Liver (tissue), 9 donors: Measurements from ENCODE around the gene REST. TPM values are rescaled to one million over a fixed set of nuclear protein-coding genes. Genes with fewer than 3 reads are reported as not detected.

Experiments
- DNase-seq: peaks from one replicate; pipeline ENCODE4 v3.0.0-alpha.2; 2017; ENCODE audit warnings: low spot score
- H3K27ac ChIP-seq, 2 donors: one replicate each; pipeline ENCODE4 v1.7.0; 2013; ENCODE audit warnings: inconsistent platforms in 2 of 2, low read length in 2 of 2, control low read depth in 1 of 2, low read depth in 1 of 2, mild to moderate bottlenecking in 1 of 2
- H3K27me3 ChIP-seq, 4 donors: one replicate each; pipeline versions ENCODE4 v1.6.1 to v1.7.0; 2013; ENCODE audit warnings: low read length in 3 of 4, inconsistent platforms in 1 of 4, mild to moderate bottlenecking in 1 of 4, moderate library complexity in 1 of 4; ENCODE audit not compliant: control insufficient read depth in 4 of 4, insufficient read depth in 4 of 4
- H3K36me3 ChIP-seq, 4 donors: one replicate each; pipeline versions ENCODE4 v1.6.1 to v1.7.0; 2013; ENCODE audit warnings: low read length in 3 of 4, mild to moderate bottlenecking in 3 of 4, low read depth in 1 of 4, moderate library complexity in 1 of 4; ENCODE audit not compliant: control insufficient read depth in 4 of 4, insufficient read depth in 3 of 4
- H3K4me1 ChIP-seq, 4 donors: one replicate each; pipeline versions ENCODE4 v1.6.1 to v1.7.0; 2013; ENCODE audit warnings: low read length in 3 of 4, mild to moderate bottlenecking in 3 of 4, moderate library complexity in 1 of 4; ENCODE audit not compliant: control insufficient read depth in 4 of 4, insufficient read depth in 4 of 4
- H3K4me3 ChIP-seq, 3 donors: one replicate each; pipeline versions ENCODE4 v1.6.1 to v1.7.0; 2013; ENCODE audit warnings: low read length in 3 of 3, control low read depth in 1 of 3, low read depth in 1 of 3, mild to moderate bottlenecking in 1 of 3
- H3K9ac ChIP-seq, 2 donors: one replicate each; pipeline ENCODE4 v1.7.0; 2013; ENCODE audit warnings: low read length in 2 of 2, mild to moderate bottlenecking in 2 of 2, moderate library complexity in 2 of 2, control low read depth in 1 of 2, low read depth in 1 of 2
- H3K9me3 ChIP-seq, 4 donors: one replicate each; pipeline versions ENCODE4 v1.6.1 to v1.7.0; 2013; ENCODE audit warnings: low read length in 3 of 4; ENCODE audit not compliant: control insufficient read depth in 4 of 4
- ATF3 ChIP-seq: IDR thresholded peaks from 2 replicates; pipeline ENCODE4 v1.6.1; 2016; ENCODE audit warnings: antibody characterized with exemption
- CTCF ChIP-seq: fragments of 150-350 bp; IDR thresholded peaks from 2 replicates; pipeline ENCODE4 v1.5.1; 2017; ENCODE audit warnings: improper control_type of control experiment, low read depth, low read length; ENCODE audit not compliant: missing input control
- EGR1 ChIP-seq, 2 donors: IDR thresholded peaks; 2 replicates each; pipeline ENCODE4 v1.6.1; 2016 to 2018; ENCODE audit warnings: antibody characterized with exemption in 2 of 2, low read depth in 2 of 2
- FOXA1 ChIP-seq: IDR thresholded peaks from 2 replicates; pipeline ENCODE4 v1.6.1; 2016; ENCODE audit warnings: antibody characterized with exemption
- FOXA2 ChIP-seq: IDR thresholded peaks from 2 replicates; pipeline ENCODE4 v1.6.1; 2016; ENCODE audit warnings: antibody characterized with exemption
- GABPA ChIP-seq, 2 donors: IDR thresholded peaks in 1 of 2; conservative IDR thresholded peaks in 1 of 2; 2 replicates each; pipeline ENCODE4 v1.6.1; 2016; ENCODE audit warnings: antibody characterized with exemption in 2 of 2, mild to moderate bottlenecking in 1 of 2, moderate library complexity in 1 of 2
- HNF4A ChIP-seq, 2 donors: conservative IDR thresholded peaks; 2 replicates each; pipeline ENCODE4 v1.6.1; 2016; ENCODE audit warnings: antibody characterized with exemption in 2 of 2, mild to moderate bottlenecking in 2 of 2
- HNF4G ChIP-seq: IDR thresholded peaks from 2 replicates; pipeline ENCODE4 v1.6.1; 2016; ENCODE audit warnings: antibody characterized with exemption
- JUND ChIP-seq, 2 donors: IDR thresholded peaks; 2 replicates each; pipeline ENCODE4 v1.6.1; 2016; ENCODE audit warnings: antibody characterized with exemption in 2 of 2
- MAX ChIP-seq: IDR thresholded peaks from 2 replicates; pipeline ENCODE4 v1.6.1; 2016; ENCODE audit warnings: antibody characterized with exemption
- NR2F2 ChIP-seq: IDR thresholded peaks from 2 replicates; pipeline ENCODE4 v1.6.1; 2016; ENCODE audit warnings: antibody characterized with exemption
- RAD21 ChIP-seq, 2 donors: IDR thresholded peaks; 2 replicates each; pipeline ENCODE4 v1.6.1; 2016; ENCODE audit warnings: antibody characterized with exemption in 2 of 2, mild to moderate bottlenecking in 2 of 2
- REST ChIP-seq: IDR thresholded peaks from 2 replicates; pipeline ENCODE4 v1.6.1; 2016; ENCODE audit warnings: antibody characterized with exemption, mild to moderate bottlenecking
- RXRA ChIP-seq, 2 donors: IDR thresholded peaks; 2 replicates each; pipeline ENCODE4 v1.6.1; 2017 to 2018; ENCODE audit warnings: antibody characterized with exemption in 2 of 2, mild to moderate bottlenecking in 1 of 2
- SP1 ChIP-seq: IDR thresholded peaks from 2 replicates; pipeline ENCODE4 v1.6.1; 2018; ENCODE audit warnings: antibody characterized with exemption, mild to moderate bottlenecking
- TAF1 ChIP-seq: conservative IDR thresholded peaks from 2 replicates; pipeline ENCODE4 v1.6.1; 2016; ENCODE audit warnings: antibody characterized with exemption, mild to moderate bottlenecking
- YY1 ChIP-seq: IDR thresholded peaks from 2 replicates; pipeline ENCODE4 v1.6.1; 2016; ENCODE audit warnings: antibody characterized with exemption, mild to moderate bottlenecking
- ZBTB33 ChIP-seq: IDR thresholded peaks from 2 replicates; pipeline ENCODE4 v1.6.1; 2016; ENCODE audit warnings: antibody characterized with exemption
- WGBS: extraction: QIAGEN DNeasy Blood & Tissue Kit; methylation state at CpG from one replicate; pipeline ENCODE4 v1.1.7; 2013; 5-methylcytosine and 5-hydroxymethylcytosine counted together
- polyA plus RNA-seq, 2 donors: library from polyadenylated mRNA; stranded (reverse) in 1 of 2; unstranded in 1 of 2; fragments of 200-250 nt in 1 of 2; fragments of >200 nt in 1 of 2; fragmentation: Nextera tagmentation in 1 of 2; extraction: Ambion mirVana in 1 of 2; gene quantifications; one replicate each; pipeline versions ENCODE4 v1.2.1 to v1.2.3, GENCODE V29; 2013 to 2015
- total RNA-seq, 2 donors: library from RNA; depleted of rRNA; stranded (reverse); fragments of >200 nt; gene quantifications; one replicate each; pipeline ENCODE4 v1.2.3, GENCODE V29; 2014
- donor health status: healthy.
- donor health status: healthy.
- donor health status: healthy.
- donor health status: healthy.
- donor health status: healthy.

REST gene
- total and polyA plus RNA-seq, 4 donors = 3.7 to 18.1 (median 12.4) TPM

- TF ChIP-seq MAX (no peak), JUND (IDR thresholded peaks at IDR 0.05) (no peak), YY1 (no peak), NR2F2 (no peak), REST (no peak), RXRA (IDR thresholded peaks at IDR 0.05) (no peak), GABPA (IDR thresholded peaks at IDR 0.05 in 1 of 2, conservative IDR thresholded peaks at IDR 0.05 in 1 of 2) (no peak), SP1 (no peak), ATF3 (no peak), CTCF (no peak)
- H3K27me3 ChIP-seq = no peaks in the 10 kb centered on the region
- no peak overlapping the region for H3K9ac ChIP-seq
- H3K36me3 ChIP-seq = peaks cover 16 to 63% (median 40%) of the 10 kb centered on the region in 4 donors
- no peak for DNase-seq
- H3K4me3 ChIP-seq = no peak overlapping the region
- H3K4me1 ChIP-seq = no peaks in the 10 kb centered on the region
- no peak overlapping the region for H3K27ac ChIP-seq
- H3K9me3 ChIP-seq = no peaks in the 10 kb centered on the region
- WGBS = 96% methylated on average over 1 of the region's 1 CpG
Observed at GRCh38 chr4:56999751-57000150, 92.1 kb downstream of the REST start.

GRCh38 chr4:57013543-57014120, 105.9 kb downstream of the REST start:
- peaks cover 17 to 77% (median 47%) of the 10 kb centered on the region in 4 donors for H3K36me3 ChIP-seq
- H3K9me3 ChIP-seq = no peaks in the 10 kb centered on the region
- no peak overlapping the region for H3K4me3 ChIP-seq
- no peak overlapping the region for H3K27ac ChIP-seq
- no peaks in the 10 kb centered on the region for H3K27me3 ChIP-seq
- 83% methylated on average over 4 of the region's 4 CpGs for WGBS
- no peak overlapping the region for H3K9ac ChIP-seq
- DNase-seq = no peak
- no peaks in the 10 kb centered on the region for H3K4me1 ChIP-seq
- no peak for TF ChIP-seq TAF1
- TF ChIP-seq FOXA2 = no peak
- no peak for TF ChIP-seq MAX
- TF ChIP-seq RAD21 (IDR thresholded peaks at IDR 0.05) = no peak
- no peak for TF ChIP-seq NR2F2
- no peak for TF ChIP-seq EGR1 (IDR thresholded peaks at IDR 0.05; ENCODE audit: low read depth in 2 of 2)
- TF ChIP-seq ZBTB33 = no peak
- no peak for TF ChIP-seq YY1
- no peak for TF ChIP-seq HNF4G
- no peak for TF ChIP-seq ATF3
- TF ChIP-seq FOXA1 = no peak
- no peak for TF ChIP-seq RXRA (IDR thresholded peaks at IDR 0.05)
- TF ChIP-seq HNF4A (conservative IDR thresholded peaks at IDR 0.05) = no peak
- TF ChIP-seq SP1 = no peak
- TF ChIP-seq JUND (IDR thresholded peaks at IDR 0.05) = no peak
- TF ChIP-seq CTCF = no peak
